ENCODE measurements around the gene IGFBP5. TPM values are rescaled to one million over a fixed set of nuclear protein-coding genes. Genes with fewer than 3 reads are reported as not detected.
A peak's percentile ranks its signal among the peaks of the same experiment; 100 is the strongest.

Gene IGFBP5
- total and polyA plus RNA-seq, 9 donors = 718 to 3,214 (median 2,226) TPM

DNA sequence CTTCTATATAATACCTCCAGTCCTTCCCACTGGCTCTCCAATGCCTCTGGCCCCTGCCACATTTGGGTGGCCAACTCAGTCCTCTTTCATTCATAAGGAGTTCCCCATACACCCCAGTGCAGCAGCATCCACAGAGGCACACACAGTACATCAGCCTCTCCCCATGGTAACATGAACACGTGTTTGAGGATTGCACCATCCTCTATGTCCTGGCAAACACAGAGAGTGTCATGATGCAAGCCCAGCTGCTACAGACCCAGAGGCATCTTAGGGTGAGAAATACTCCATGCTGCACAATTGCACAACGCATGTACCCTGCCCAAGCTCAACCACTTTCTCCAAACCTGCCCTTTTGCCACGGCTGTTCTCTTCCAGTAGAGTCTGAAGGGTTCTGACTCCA is 11.5 kb downstream of the IGFBP5 start:
- intact Hi-C loops (cut with DNase I) = loop anchor here in 2 of 4 donors (5.0 to 10.0 kb wide), 2 partner anchors 1028 to 1071 kb away; no protein-coding TSS in a partner anchor
- peaks cover 19% of the 10 kb centered on the region for H3K4me1 ChIP-seq (ENCODE audit: insufficient read depth)
- H3K4me3 ChIP-seq = no peak overlapping the region
- H3K27ac ChIP-seq = peak overlapping the region in 1 of 2 donors; percentile 52
- TF ChIP-seq EP300 (IDR thresholded peaks at IDR 0.05) (peak; percentile 83), POLR2A (IDR thresholded peaks at IDR 0.05) (no peak)
- no peaks in the 10 kb centered on the region for H3K9me3 ChIP-seq
- DNase-seq = peak in 4 of 5 donors; percentile 48 to 88 (median 59)
- no peaks in the 10 kb centered on the region for H3K27me3 ChIP-seq
- 15 to 30% (median 27%) methylated on average over 3 of the region's 3 CpGs for WGBS, 3 donors
- no peaks in the 10 kb centered on the region for H3K36me3 ChIP-seq

DNA sequence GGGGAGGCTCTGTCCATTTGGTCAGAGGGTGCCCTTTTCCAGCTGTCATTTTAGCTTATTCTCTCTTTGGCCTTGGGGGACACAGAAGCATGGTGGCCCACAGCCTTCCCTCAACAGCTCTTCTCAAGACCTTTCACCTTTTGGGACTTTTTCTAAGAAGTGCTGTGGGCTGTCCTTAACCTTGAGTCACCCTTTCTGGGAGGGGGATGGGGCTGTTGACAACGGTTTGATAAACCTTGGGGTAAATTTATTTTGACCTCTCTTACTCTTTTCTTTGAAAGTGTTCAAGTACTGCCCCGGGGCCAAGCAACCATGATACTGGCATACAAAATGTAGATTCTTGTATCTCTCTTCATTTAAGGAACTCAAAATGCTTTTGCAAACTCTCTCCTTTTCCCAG is 13.7 kb downstream of the IGFBP5 start:
- H3K27ac ChIP-seq = peak overlapping the region in 1 of 2 donors; percentile 13
- TF ChIP-seq POLR2A (IDR thresholded peaks at IDR 0.05) = no peak
- no peak for TF ChIP-seq EP300 (IDR thresholded peaks at IDR 0.05)
- TF ChIP-seq, protein P1, sequence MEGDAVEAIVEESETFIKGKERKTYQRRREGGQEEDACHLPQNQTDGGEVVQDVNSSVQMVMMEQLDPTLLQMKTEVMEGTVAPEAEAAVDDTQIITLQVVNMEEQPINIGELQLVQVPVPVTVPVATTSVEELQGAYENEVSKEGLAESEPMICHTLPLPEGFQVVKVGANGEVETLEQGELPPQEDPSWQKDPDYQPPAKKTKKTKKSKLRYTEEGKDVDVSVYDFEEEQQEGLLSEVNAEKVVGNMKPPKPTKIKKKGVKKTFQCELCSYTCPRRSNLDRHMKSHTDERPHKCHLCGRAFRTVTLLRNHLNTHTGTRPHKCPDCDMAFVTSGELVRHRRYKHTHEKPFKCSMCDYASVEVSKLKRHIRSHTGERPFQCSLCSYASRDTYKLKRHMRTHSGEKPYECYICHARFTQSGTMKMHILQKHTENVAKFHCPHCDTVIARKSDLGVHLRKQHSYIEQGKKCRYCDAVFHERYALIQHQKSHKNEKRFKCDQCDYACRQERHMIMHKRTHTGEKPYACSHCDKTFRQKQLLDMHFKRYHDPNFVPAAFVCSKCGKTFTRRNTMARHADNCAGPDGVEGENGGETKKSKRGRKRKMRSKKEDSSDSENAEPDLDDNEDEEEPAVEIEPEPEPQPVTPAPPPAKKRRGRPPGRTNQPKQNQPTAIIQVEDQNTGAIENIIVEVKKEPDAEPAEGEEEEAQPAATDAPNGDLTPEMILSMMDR (IDR thresholded peaks at IDR 0.05) = no peak
- WGBS, 3 donors = 23 to 35% (median 35%) methylated on average over 2 of the region's 2 CpGs
- no peaks in the 10 kb centered on the region for H3K9me3 ChIP-seq
- DNase-seq = peak in 1 of 5 donors; percentile 23
- no peaks in the 10 kb centered on the region for H3K36me3 ChIP-seq
- intact Hi-C loops (cut with DNase I) = loop anchor here in 2 of 4 donors (5.0 to 10.0 kb wide), 2 partner anchors 1031 to 1073 kb away; no protein-coding TSS in a partner anchor
- no peaks in the 10 kb centered on the region for H3K27me3 ChIP-seq
- peaks cover 13% of the 10 kb centered on the region for H3K4me1 ChIP-seq (ENCODE audit: insufficient read depth)
- no peak overlapping the region for H3K4me3 ChIP-seq

DNA sequence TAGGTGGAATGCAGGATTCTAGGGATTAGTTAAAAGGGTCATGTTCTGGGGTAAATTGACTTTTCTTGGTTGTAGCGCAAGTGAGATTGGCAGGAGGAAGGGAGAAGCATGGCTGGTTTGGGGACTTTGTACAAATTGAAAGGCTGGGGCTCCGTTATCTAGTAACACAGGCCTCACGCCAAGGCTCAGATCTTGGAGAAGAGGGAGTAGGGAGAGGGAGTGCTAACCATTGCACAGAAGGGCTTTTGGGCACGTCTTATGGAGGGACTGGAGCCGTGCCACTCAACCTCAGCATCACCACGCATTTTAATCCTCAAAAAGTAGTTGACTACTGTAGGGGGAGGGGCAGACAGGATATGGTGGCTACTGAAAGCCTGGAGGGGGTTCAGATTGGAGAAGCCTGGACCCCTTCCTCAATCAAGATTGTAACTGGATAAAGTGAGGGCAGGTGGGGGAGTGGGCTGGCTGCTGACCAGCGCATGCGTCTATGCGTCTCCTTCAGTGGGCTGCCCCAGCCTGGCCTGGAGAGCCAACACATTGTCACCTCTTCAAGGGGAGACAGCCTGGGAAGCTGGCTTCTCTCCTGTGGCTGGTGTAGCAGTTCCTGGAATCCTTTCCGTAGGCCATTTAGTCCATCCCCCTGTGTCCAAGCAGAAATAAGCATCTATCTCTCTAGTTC is 14.3 kb downstream of the IGFBP5 start:
- intact Hi-C loops (cut with DNase I) = loop anchor here in 2 of 4 donors (5.0 to 10.0 kb wide), 2 partner anchors 1031 to 1074 kb away; no protein-coding TSS in a partner anchor
- no peaks in the 10 kb centered on the region for H3K36me3 ChIP-seq
- no peak overlapping the region for H3K4me3 ChIP-seq
- peak in 3 of 5 donors; percentile 34 to 50 (median 36) for DNase-seq
- H3K27ac ChIP-seq = peak overlapping the region in 1 of 2 donors; percentile 13
- peaks cover 13% of the 10 kb centered on the region for H3K4me1 ChIP-seq (ENCODE audit: insufficient read depth)
- no peaks in the 10 kb centered on the region for H3K9me3 ChIP-seq
- 68 to 80% (median 79%) methylated on average over 10 of the region's 10 CpGs for whole genome bisulfite sequencing, 3 donors
- no peaks in the 10 kb centered on the region for H3K27me3 ChIP-seq
- TF ChIP-seq EP300 (IDR thresholded peaks at IDR 0.05) (no peak), POLR2A (IDR thresholded peaks at IDR 0.05) (no peak)
- TF ChIP-seq, protein P1 (IDR thresholded peaks at IDR 0.05) = no peak

DNA sequence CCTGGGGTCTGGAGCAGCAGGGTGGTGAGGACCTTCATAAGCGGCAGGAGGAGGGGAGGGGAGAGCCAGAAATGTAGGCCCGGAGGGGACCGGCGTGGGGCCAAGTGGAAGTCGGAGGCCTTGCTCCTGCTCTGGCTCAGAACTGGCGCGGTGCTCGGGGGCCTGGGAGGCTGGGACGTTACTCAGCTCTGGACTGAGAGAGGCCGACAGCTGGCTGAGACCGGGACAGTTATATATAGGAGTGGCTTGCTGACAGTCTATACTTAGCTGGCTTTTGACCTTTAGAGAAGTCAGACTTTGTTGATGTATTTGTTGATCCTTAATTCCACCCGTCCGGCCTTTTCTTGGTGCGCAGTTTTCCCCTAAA is 15.7 kb downstream of the IGFBP5 start:
- no peak for TF ChIP-seq EP300 (IDR thresholded peaks at IDR 0.05)
- TF ChIP-seq, protein P1 (IDR thresholded peaks at IDR 0.05) = no peak
- no peak for TF ChIP-seq POLR2A (IDR thresholded peaks at IDR 0.05)
- Histone ChIP-seq H3K4me3 (no peak overlapping the region), H3K4me1 (ENCODE audit: insufficient read depth) (peaks cover 7% of the 10 kb centered on the region), H3K9me3 (no peaks in the 10 kb centered on the region), H3K36me3 (no peaks in the 10 kb centered on the region), H3K27ac (no peak overlapping the region), H3K27me3 (no peaks in the 10 kb centered on the region)
- DNase-seq = peak in 2 of 5 donors; percentile 44 to 54
- 61 to 68% (median 62%) methylated on average over 14 of the region's 14 CpGs for WGBS, 3 donors
- intact Hi-C loops (cut with DNase I) = loop anchor here in 3 of 4 donors (5.0 to 10.0 kb wide), 2 partner anchors 1033 to 1075 kb away; no protein-coding TSS in a partner anchor
